DND-41 (cell line): ENCODE measurements around the gene FAM20C.

Experiments used
- EZH2 ChIP-seq: IDR thresholded peaks from 3 replicates; pipeline ENCODE4 v1.6.1; 2012; ENCODE audit warnings: borderline replicate concordance, low read depth, mild to moderate bottlenecking, moderate library complexity, low read length, inconsistent platforms; ENCODE audit not compliant: severe bottlenecking
- TF ChIP-seq, protein P1 (sequence below): IDR thresholded peaks from 2 replicates; pipeline ENCODE4 v1.5.1; 2012; ENCODE audit warnings: borderline replicate concordance, low read length, moderate library complexity, mild to moderate bottlenecking; ENCODE audit not compliant: poor library complexity, severe bottlenecking; ENCODE audit errors: extremely low read depth

GRCh38 chr7:299169-299568, 106.8 kb downstream of the FAM20C start:
- TF ChIP-seq, protein P1, sequence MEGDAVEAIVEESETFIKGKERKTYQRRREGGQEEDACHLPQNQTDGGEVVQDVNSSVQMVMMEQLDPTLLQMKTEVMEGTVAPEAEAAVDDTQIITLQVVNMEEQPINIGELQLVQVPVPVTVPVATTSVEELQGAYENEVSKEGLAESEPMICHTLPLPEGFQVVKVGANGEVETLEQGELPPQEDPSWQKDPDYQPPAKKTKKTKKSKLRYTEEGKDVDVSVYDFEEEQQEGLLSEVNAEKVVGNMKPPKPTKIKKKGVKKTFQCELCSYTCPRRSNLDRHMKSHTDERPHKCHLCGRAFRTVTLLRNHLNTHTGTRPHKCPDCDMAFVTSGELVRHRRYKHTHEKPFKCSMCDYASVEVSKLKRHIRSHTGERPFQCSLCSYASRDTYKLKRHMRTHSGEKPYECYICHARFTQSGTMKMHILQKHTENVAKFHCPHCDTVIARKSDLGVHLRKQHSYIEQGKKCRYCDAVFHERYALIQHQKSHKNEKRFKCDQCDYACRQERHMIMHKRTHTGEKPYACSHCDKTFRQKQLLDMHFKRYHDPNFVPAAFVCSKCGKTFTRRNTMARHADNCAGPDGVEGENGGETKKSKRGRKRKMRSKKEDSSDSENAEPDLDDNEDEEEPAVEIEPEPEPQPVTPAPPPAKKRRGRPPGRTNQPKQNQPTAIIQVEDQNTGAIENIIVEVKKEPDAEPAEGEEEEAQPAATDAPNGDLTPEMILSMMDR, result no peak
- TF ChIP-seq EZH2, result no peak
